SK-N-SH treated with all-trans-retinoic acid at 6 μM for 48 hours (cell line): ENCODE data around the gene TTC29.

Experiments used
- ARNTL ChIP-seq: fragments of 450-650 bp; formaldehyde crosslinking; IDR thresholded peaks from 2 replicates; pipeline ENCODE4 v1.5.0; 2020; ENCODE audit warnings: low read depth, mild to moderate bottlenecking, moderate library complexity, borderline replicate concordance
- OSR1 ChIP-seq: fragments of 250-450 bp; sonication (Bioruptor Pico); IDR thresholded peaks from 2 replicates; pipeline ENCODE4 v1.8.0; 2022; ENCODE audit warnings: moderate library complexity, mild to moderate bottlenecking, inconsistent platforms
- SNAI2 ChIP-seq: fragments of 250-450 bp; sonication (Bioruptor Pico); IDR thresholded peaks from 2 replicates; pipeline ENCODE4 v1.5.0; 2020; ENCODE audit warnings: mild to moderate bottlenecking, moderate library complexity
- TCF4 ChIP-seq: fragments of 250-450 bp; sonication (Bioruptor Pico); IDR thresholded peaks from 2 replicates; pipeline ENCODE4 v1.8.0; 2021; ENCODE audit warnings: mild to moderate bottlenecking, moderate library complexity, borderline replicate concordance
- ZC3H10 ChIP-seq: fragments of 250-450 bp; sonication (Bioruptor Pico); IDR thresholded peaks from 2 replicates; pipeline ENCODE4 v1.5.1; 2021; ENCODE audit warnings: mild to moderate bottlenecking, moderate library complexity
- ZFP3 ChIP-seq: fragments of 250-450 bp; sonication (Bioruptor Pico); IDR thresholded peaks from 2 replicates; pipeline ENCODE4 v1.5.0; 2020; ENCODE audit warnings: mild to moderate bottlenecking, moderate library complexity
- ZNF70 ChIP-seq: fragments of 450-650 bp; formaldehyde crosslinking; IDR thresholded peaks from 2 replicates; pipeline ENCODE4 v1.5.0; 2020; ENCODE audit warnings: mild to moderate bottlenecking, moderate library complexity
- TF ChIP-seq, protein P1 (sequence below): fragments of 250-450 bp; sonication (Bioruptor Pico); IDR thresholded peaks from 2 replicates; pipeline ENCODE4 v1.5.1; 2020; ENCODE audit warnings: low read depth, mild to moderate bottlenecking, moderate library complexity
- TF ChIP-seq, protein P2 (sequence below): fragments of 250-450 bp; sonication (Bioruptor Pico); IDR thresholded peaks from 2 replicates; pipeline ENCODE4 v1.8.0; 2021; ENCODE audit warnings: low read depth, mild to moderate bottlenecking, moderate library complexity, borderline replicate concordance

DNA sequence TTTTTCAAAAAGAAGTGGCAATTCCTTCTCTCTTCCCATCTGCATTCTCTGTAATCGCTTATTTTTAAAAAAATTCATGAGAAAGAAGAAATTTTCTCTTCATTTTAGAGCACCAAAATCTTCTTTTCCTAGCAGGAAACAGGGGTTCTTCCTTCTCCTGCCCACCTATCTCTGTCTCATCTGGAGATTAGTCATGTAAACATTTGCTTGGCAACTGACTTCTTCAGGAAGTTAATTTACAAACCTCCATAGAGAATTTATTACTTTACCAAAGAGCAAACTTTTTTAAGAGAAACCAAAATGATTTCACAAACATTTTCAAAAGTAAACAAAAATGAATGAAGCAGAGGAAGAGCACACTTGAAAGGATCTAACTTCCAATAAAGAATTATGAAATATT lies 13.5 kb downstream of the TTC29 start:
- TF ChIP-seq ZFP3 (no peak), TCF4 (CRISPR knock-in tag) (no peak), ARNTL (CRISPR knock-in tag) (no peak), SNAI2 (no peak), ZNF70 (CRISPR knock-in tag) (no peak), ZC3H10 (CRISPR knock-in tag) (no peak), OSR1 (no peak)
- TF ChIP-seq, protein P1, sequence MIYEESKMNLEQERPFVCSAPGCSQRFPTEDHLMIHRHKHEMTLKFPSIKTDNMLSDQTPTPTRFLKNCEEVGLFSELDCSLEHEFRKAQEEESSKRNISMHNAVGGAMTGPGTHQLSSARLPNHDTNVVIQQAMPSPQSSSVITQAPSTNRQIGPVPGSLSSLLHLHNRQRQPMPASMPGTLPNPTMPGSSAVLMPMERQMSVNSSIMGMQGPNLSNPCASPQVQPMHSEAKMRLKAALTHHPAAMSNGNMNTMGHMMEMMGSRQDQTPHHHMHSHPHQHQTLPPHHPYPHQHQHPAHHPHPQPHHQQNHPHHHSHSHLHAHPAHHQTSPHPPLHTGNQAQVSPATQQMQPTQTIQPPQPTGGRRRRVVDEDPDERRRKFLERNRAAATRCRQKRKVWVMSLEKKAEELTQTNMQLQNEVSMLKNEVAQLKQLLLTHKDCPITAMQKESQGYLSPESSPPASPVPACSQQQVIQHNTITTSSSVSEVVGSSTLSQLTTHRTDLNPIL (CRISPR knock-in tag): no peak
- TF ChIP-seq, protein P2, sequence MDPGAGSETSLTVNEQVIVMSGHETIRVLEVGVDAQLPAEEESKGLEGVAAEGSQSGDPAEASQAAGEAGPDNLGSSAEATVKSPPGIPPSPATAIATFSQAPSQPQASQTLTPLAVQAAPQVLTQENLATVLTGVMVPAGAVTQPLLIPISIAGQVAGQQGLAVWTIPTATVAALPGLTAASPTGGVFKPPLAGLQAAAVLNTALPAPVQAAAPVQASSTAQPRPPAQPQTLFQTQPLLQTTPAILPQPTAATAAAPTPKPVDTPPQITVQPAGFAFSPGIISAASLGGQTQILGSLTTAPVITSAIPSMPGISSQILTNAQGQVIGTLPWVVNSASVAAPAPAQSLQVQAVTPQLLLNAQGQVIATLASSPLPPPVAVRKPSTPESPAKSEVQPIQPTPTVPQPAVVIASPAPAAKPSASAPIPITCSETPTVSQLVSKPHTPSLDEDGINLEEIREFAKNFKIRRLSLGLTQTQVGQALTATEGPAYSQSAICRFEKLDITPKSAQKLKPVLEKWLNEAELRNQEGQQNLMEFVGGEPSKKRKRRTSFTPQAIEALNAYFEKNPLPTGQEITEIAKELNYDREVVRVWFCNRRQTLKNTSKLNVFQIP (CRISPR knock-in tag): no peak
